ENCODE measurements around the gene TMEM63A.

GRCh38 chr1:225881081-225881958, 860 bp downstream of the TMEM63A start:
- TF ChIP-seq CTCF (IDR thresholded peaks at IDR 0.05; ENCODE audit: extremely low read depth in 1 of 2, insufficient read depth in 1 of 2, low read depth in 1 of 2, low read length in 2 of 2) = no peak
- no peak for TF ChIP-seq POLR2A (IDR thresholded peaks at IDR 0.05; ENCODE audit: low read depth, low read length)

Measured in endothelial cell of umbilical vein (primary cell).